CD1c-positive myeloid dendritic cell (primary cell): ENCODE data around the gene PCDHGA8.
"Not testable (repeated sequence)": the region's sequence is repeated elsewhere in the genome, so short reads cannot be mapped to it uniquely, and the experiment has no call there.

ENCODE experiments used
- DNase-seq: peaks from one replicate; pipeline ENCODE4 v3.0.0-alpha.2; 2016; ENCODE audit errors: extremely low spot score

Gene PCDHGA8

GRCh38 chr5:141402553-141403243 is 10.3 kb downstream of the PCDHGA8 start, which contains the start of gene PCDHGA9:
TSS of gene PCDHGA9 (plus strand) at chr5:141402778. CDS start at chr5:141402953, 175 bp downstream.
- DNase-seq = peak; percentile 53

GRCh38 chr5:141403387-141403786 is 11.0 kb downstream of the PCDHGA8 start:
- no peak for DNase-seq

DNA sequence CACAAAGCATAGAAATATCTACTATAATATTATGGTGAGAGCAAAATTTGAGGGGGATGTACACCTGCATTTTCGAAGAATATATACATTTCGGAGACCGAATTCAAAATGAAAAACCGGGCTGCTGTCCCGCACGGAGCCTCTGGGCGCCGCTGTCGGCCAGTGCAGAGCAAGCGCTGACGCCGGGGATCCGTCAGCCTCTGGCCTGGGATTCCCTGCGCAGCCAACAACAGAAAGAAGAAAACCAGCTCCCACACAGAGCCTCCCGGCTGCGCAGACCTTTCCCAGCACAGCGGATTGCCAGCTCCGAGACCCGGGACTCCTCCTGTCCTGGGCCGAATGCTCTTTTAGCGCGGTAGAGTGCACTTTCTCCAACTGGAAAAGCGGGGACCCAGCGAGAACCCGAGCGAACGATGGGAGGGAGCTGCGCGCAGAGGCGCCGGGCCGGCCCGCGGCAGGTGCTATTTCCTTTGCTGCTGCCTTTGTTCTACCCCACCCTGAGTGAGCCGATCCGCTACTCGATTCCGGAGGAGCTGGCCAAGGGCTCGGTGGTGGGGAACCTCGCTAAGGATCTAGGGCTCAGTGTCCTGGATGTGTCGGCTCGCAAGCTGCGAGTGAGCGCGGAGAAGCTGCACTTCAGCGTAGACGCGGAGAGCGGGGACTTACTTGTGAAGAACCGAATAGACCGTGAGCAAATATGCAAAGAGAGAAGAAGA is 15.5 kb downstream of the PCDHGA8 start, which contains the start of gene PCDHGB6:
TSS of gene PCDHGB6 (plus strand) at position 232 of the 716 bp plus-strand sequence. CDS start at position 414, 182 bp downstream.
- DNase-seq = peak; percentile 59

- DNase-seq = no peak
These were observed 17.3 kb downstream of the PCDHGA8 start for GRCh38 chr5:141409598-141410306.

GRCh38 chr5:141411575-141411974 is 19.1 kb downstream of the PCDHGA8 start:
- no peak for DNase-seq

DNA sequence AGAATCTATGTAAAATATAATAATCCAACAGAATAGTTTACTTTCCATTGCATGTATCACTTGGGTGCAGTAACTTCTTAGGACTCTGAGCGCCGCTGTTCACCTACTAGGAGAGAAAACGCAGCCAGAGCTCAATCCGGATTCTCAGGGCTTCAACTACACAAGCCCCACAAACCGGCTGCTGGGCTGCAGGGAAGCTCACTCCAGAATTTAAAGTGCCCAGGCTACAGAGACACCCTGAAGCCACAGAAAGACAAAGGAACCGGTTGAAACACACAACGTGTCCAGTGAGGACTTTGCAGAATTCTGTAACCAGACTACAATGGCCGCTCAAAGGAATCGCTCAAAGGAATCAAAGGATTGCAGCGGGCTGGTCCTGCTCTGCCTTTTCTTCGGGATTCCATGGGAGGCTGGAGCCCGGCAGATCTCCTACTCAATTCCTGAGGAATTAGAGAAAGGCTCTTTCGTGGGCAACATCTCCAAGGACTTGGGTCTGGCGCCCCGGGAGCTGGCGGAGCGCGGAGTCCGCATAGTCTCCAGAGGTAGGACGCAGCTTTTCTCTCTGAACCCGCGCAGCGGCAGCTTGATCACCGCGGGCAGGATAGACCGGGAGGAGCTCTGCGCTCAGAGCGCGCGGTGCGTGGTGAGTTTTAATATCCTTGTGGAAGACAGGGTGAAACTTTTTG is 20.6 kb downstream of the PCDHGA8 start, which contains the start of gene PCDHGA10:
TSS of gene PCDHGA10 (plus strand) at position 134 of the 686 bp plus-strand sequence. CDS start at position 323, 189 bp downstream.
- peak; percentile 72 for DNase-seq

GRCh38 chr5:141413540-141414069 is 21.2 kb downstream of the PCDHGA8 start:
- no peak for DNase-seq

DNA sequence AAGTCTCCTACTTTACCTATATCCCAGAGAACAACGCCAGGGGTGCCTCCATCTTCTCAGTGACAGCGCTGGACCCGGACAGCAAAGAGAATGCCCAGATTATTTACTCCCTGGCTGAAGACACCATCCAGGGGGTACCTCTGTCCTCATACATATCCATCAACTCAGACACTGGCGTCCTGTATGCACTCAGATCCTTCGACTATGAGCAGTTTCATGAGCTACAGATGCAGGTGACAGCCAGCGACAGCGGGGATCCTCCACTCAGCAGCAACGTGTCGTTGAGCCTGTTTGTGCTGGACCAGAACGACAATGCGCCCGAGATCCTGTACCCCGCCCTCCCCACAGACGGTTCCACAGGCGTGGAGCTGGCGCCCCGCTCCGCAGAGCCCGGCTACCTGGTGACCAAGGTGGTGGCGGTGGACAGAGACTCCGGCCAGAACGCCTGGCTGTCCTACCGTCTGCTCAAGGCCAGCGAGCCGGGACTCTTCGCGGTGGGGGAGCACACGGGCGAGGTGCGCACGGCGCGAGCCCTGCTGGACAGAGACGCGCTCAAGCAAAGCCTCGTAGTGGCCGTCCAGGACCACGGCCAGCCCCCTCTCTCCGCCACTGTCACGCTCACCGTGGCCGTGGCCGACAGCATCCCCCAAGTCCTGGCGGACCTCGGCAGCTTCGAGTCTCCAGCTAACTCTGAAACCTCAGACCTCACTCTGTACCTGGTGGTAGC is 22.3 kb downstream of the PCDHGA8 start:
- DNase-seq = not testable (repeated sequence)

- DNase-seq = not testable (repeated sequence)
These were observed 22.8 kb downstream of the PCDHGA8 start for GRCh38 chr5:141415275-141415618.

DNA sequence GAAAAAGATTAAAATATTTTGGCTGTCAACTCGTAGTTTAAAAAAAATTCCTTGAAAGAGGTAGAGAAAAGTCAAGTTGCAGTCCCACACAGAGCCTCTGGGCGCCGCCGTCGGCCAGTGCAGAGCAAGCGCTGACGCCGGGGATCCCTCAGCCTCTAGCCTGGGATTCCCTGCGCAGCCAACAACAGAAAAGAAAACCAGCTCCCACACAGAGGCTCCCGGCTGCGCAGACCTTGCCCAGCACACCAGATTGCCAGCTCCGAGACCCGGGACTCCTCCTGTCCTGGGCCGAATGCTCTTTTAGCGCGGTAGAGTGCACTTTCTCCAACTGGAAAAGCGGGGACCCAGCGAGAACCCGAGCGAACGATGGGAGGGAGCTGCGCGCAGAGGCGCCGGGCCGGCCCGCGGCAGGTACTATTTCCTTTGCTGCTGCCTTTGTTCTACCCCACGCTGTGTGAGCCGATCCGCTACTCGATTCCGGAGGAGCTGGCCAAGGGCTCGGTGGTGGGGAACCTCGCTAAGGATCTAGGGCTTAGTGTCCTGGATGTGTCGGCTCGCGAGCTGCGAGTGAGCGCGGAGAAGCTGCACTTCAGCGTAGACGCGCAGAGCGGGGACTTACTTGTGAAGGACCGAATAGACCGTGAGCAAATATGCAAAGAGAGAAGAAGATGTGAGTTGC is 25.2 kb downstream of the PCDHGA8 start, which contains the start of gene PCDHGB7:
TSS of gene PCDHGB7 (plus strand) at position 184 of the 679 bp plus-strand sequence. CDS start at position 367, 183 bp downstream.
- peak; percentile 80 for DNase-seq

- DNase-seq = no peak
These were observed 26.8 kb downstream of the PCDHGA8 start for GRCh38 chr5:141419074-141419880.

- peak; percentile 84 for DNase-seq
These were observed 28.5 kb downstream of the PCDHGA8 start, which contains the start of gene PCDHGA11 for GRCh38 chr5:141420855-141421488. TSS of gene PCDHGA11 (plus strand) at chr5:141421051. CDS start at chr5:141421228, 177 bp downstream.

DNA sequence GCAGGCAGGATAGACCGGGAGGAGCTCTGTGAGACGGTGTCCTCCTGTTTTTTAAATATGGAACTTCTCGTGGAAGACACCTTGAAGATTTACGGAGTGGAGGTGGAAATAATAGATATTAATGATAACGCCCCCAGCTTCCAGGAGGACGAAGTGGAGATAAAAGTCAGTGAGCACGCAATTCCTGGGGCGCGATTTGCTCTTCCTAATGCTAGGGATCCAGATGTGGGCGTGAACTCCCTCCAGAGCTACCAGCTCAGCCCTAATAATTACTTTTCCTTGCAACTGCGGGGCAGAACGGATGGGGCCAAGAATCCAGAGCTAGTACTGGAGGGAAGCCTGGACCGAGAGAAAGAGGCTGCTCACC is 29.0 kb downstream of the PCDHGA8 start:
- no peak for DNase-seq

- no peak for DNase-seq
These were observed 30.4 kb downstream of the PCDHGA8 start for GRCh38 chr5:141422742-141423291.

DNA sequence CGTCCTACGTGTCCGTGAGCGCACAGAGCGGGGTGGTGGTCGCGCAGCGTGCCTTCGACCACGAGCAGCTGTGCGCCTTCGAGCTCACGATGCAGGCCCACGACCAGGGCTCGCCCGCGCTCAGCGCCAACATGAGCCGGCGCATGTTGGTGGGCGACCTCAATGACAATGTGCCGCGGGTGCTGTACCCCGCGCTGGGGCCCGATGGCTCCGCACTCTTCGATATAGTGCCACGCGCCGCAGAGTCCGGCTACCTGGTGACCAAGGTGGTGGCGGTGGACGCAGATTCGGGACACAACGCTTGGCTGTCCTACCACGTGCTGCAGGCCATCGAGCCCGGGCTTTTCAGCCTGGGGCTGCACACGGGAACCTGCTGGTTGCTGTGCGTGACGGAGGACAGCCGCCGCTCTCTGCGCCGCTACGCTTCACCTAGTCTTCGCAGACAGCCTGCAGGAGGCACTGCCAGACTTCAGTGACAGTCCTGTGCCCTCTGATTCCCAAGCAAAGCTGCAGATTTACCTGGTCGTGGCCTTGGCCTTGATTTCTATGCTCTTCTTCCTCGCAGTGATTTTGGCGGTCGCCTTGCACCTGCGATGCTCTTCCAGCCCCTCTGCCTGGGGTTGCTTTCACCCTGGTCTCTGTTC is 35.5 kb downstream of the PCDHGA8 start:
- no peak for DNase-seq

- peak; percentile 74 for DNase-seq
These were observed 38.1 kb downstream of the PCDHGA8 start, which contains the start of gene PCDHGA12 for GRCh38 chr5:141430332-141431113. TSS of gene PCDHGA12 (plus strand) at chr5:141430507. CDS start at chr5:141430760, 253 bp downstream.

GRCh38 chr5:141431286-141431685 is 38.9 kb downstream of the PCDHGA8 start:
- no peak for DNase-seq
